Limb (tissue), 2 donors: ENCODE data around the gene BAHD1.

Experiments
- DNase-seq, 2 donors: peaks; one replicate each; pipeline ENCODE4 v3.0.0-alpha.2; 2016; ENCODE audit errors: extremely low spot score in 2 of 2

Gene BAHD1

DNA sequence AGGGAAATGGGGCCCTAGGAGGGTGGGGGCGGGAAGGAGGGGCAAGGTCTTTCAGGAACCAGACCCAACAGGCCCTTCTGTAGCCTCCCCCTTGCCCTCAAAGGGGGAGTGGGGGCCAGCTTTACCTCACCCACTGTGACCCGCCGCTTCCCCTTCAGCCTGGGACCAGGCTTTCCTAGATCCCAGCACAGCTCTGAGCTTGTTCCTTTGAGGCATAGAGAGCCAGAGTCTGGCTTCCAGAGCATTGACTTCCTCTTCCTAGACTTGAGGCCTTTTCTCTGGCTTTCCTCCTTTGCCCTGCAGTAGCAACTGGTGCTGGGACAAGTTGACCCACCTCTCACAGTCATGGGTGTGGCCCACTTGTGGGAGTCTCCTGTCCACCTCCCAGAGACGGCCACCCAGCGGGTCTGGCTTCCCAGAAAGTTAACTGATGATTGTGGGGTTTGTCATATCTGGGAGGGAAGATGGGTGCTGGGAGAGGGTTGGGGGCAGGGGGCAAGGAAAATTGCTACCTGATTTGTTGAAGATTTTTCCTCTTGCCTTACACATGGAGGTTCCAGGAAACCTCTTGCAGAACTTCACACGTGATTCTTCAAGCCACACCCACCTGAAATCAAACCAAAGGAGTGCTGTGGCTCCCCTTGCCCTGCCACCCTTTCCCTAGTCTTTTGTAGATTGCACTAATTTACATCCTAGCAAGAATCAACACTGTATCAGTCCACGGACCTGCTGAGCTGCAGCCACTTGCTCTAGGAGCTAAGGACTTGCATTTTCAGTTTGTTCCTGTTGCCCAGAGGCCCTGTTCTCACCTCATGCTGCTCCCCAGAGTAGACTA is 25.9 kb downstream of the BAHD1 start:
- DNase-seq: no peak

DNA sequence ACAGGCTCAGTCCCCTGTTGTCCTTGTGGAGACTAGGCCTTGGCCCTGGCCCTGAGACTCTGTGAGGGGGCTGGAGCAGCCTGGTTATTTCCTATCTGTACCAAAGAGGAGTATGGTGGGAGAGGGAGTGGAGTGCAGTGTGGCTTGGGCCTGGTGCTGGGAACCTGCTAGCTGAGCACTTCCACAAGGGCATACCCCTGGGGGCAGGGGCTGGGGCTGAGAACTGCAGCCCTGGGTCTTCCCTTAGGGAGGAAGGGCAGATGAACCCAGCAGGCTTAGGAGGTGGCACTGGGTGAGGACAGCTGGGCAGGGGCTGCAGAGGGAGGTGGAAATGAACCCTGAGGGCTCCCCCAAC is 26.5 kb downstream of the BAHD1 start:
- DNase-seq: no peak

DNA sequence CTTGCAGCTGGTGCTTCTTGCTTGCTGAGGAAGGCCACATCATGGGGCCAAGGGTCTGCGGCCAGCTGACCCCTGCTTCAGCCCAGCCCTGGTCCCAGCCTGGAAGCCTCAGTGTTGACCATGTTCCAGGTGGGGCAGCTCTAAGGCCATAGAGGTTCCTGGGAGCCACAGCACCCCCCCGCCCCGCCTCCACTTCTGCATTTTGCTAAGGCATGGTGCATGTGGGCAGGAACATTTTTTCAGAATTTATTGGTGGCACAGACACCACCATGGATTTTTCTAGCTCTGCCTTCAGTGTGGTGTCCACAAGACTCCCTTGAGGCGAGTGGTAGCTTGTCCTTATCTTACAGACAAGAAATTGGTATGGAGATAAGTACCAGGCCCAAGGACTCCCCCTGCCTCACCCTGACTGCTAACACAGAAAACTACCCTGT is 28.2 kb downstream of the BAHD1 start:
- no peak for DNase-seq

DNA sequence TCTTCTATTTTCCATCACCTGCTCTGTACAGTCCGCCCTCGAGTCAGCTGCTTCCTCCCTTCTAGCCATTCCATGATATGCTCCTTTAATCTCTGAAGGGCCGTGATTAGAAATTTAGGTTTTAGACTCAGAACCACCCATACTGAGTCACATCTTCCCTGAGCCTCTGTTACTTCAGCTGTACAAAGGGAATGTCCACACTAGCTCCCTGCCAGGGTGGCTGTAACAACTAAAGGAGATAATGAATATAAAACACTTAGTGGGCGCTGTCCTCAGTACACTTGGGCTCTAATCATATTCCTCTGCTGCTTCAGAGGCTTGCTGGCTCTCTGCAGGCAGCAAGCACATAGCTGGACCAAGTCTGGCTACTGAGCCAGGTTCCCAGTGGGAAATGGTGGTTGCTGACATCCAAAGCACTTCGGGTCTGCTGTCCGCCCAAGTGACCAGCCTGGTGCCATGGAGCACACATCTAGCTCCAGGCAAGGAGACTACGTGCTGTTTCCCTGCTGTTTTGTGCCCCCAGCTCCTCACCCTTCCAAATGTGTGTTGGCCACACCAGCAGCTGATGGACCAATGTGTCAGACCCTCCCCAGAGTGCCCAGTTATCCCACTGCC is 29.1 kb downstream of the BAHD1 start:
- no peak for DNase-seq

DNA sequence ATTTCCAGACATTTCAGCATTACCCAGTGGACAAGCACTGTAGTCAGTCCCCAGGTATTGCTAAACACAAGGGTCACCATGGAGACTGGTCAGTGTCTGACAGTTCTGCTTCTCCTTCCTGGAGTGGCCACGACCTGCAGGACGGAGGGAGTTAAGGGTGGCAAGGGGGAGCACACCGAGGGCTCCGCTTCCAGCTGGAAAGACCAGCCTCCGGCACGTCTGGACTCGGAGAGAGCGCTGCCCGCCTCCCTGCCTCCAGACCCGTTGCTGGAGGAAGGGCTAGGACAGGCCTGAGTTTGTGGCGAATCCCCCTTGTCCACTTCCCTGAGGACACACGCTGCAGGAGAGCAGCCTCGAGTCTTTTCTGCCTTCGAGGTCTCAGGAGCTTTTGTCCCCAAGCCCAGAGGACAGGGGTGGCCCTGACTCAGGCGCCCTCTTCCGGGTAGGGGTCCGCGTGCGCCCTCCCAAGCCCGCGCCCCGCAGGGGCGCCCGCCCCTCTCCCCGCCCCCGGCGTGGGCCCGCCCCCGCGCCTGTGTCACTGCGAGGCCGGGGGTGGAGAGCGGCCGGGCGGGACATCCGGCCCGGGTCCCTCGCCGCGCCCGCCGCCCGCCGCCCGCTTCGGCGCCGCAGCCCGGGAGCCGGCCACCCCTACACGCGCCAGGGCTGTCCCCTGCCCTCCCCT is 29.8 kb downstream of the BAHD1 start, which contains the start of gene CHST14:
Gene CHST14, plus strand, starts transcription at position 562 of the 682 bp plus-strand sequence. CDS start 230 bp downstream, outside the sequence.
- peak; percentile 53 to 86 for DNase-seq

DNA sequence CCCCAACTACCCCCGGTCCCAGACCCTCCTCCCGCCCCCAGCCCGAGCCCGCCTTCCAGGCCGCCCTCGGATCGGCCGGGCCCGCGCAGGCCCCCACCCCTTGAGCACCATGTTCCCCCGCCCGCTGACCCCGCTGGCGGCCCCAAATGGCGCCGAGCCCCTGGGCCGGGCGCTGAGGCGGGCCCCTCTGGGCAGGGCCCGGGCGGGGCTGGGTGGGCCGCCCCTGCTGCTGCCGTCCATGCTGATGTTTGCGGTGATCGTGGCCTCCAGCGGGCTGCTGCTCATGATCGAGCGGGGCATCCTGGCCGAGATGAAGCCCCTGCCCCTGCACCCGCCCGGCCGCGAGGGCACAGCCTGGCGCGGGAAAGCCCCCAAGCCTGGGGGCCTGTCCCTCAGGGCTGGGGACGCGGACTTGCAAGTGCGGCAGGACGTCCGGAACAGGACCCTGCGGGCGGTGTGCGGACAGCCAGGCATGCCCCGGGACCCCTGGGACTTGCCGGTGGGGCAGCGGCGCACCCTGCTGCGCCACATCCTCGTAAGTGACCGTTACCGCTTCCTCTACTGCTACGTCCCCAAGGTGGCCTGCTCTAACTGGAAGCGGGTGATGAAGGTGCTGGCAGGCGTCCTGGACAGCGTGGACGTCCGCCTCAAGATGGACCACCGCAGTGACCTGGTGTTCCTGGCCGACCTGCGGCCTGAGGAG is 30.5 kb downstream of the BAHD1 start:
- DNase-seq: peak in 1 of 2 donors; percentile 40

DNA sequence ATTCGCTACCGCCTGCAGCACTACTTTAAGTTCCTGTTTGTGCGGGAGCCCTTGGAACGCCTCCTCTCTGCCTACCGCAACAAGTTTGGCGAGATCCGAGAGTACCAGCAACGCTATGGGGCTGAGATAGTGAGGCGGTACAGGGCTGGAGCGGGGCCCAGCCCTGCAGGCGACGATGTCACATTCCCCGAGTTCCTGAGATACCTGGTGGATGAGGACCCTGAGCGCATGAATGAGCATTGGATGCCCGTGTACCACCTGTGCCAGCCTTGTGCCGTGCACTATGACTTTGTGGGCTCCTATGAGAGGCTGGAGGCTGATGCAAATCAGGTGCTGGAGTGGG is 31.0 kb downstream of the BAHD1 start:
- DNase-seq: no peak

DNA sequence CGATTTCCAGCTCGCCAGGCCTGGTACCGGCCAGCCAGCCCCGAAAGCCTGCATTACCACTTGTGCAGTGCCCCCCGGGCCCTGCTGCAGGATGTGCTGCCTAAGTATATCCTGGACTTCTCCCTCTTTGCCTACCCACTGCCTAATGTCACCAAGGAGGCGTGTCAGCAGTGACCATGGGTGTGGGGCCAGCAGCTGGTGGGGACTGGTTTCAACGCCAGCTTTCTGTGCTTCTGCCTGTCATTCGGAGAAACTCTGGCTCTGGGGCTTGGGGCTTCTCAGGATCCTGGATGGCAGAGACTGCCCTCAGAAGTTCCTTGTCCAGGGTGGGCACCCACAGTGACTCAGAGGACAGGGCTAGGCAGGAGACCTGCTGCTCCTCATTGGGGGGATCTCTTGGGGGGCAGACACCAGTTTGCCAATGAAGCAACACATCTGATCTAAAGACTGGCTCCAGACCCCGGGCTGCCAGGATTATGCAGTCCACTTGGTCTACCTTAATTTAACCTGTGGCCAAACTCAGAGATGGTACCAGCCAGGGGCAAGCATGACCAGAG is 31.5 kb downstream of the BAHD1 start:
- no peak for DNase-seq

DNA sequence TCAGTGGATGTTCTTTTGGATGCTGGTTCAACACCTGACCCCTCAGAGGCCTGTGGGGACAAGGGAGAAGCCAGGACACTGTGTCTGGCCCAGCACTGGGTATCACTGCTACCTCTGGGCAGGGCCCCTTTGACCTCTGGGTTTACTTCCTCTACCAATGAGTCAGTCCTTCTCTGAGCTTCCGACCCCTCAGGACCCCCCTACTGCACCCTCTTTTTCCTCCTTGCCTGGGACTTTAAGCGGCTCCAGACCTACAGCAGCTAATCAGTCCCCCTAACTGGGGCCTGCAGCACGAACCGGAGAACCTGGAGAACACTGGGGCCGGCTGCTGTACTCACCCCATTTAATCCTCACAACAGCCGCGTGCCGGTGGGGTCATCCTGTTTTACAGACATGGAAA is 33.8 kb downstream of the BAHD1 start:
- DNase-seq: no peak

DNA sequence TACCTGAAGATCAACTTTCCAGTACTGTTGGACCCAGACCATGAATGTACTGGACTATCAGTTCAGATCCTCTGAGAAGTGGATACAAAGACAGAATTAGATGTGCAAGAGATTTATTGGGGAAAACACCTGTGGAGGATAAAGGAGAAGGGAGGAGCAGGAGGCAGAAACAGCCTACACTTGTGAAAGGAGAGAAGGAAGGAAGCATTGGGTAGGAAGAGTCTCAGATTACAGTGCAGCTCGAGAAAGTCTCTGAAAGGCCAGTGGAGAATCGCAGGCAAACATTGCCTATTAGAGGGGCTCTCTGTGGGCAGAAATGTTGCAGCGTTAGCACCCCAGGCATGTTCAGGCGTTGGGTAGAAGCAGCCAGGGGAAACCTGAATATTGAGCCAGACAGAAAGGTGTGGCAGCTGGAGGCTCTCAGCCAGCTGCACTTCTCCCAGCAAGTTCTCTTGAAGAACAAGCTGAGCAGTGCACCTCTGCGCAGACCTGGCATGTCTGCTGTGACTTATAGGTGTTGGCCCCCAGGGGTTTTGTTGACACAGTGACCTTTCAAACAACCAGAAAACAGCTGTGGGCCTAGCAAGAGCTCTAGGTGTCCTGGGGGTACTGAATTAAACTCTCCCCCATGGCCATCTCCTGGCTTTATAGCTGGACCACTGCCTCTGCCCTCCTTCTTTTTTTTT is 37.0 kb downstream of the BAHD1 start:
- DNase-seq: no peak

DNA sequence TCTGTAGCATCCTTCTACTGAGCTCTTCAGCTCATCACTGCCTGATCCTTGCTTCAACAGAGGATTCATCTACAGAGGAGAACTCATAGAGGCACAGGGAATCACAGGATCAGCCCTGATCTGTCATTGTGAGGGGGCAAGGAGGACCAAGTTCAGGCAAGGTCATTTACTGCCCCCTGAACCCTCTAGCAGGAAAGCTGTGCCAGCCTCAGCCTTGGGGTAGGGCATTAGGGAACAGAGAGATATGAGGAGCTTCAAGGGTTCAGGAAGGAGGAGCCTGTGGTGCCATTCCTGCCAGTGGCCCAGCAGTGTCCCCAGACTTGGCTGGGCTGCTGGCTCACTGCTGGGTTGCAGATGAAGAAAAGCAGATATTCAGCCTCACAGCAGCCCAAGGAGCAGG is 38.3 kb downstream of the BAHD1 start:
- DNase-seq: no peak

DNA sequence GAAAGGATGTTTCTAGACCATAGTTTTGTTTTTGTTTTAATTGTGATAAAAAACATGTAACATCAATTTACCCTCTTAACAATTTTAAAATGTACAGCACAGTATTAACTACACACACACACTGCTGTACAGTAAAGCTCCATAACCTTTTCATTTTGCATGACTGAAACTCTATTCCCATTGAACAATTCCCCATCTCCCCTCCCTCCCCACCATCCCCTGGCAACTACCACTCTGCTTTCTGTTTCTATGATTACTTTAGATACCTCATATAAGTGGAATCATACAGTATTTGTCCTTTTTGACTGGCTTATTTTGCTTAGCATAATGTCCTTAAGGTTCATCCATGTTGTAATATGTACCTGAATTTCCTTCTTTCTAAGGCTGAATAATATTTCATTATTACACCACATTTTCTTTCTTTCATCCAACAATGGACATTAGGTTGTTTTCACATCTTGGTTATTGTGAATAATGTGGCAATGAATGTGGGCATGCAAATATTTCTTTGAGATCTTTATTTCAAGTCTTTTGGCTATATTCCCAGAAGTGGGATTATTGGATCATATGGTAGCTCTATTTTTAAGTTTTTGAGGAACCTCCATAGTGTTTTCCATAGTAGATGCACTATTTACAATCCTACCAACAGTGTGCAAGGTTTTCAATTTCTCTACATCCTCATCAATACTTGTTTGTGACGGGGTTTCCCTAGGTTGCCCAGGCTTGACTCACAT is 40.8 kb downstream of the BAHD1 start:
- DNase-seq: no peak

DNA sequence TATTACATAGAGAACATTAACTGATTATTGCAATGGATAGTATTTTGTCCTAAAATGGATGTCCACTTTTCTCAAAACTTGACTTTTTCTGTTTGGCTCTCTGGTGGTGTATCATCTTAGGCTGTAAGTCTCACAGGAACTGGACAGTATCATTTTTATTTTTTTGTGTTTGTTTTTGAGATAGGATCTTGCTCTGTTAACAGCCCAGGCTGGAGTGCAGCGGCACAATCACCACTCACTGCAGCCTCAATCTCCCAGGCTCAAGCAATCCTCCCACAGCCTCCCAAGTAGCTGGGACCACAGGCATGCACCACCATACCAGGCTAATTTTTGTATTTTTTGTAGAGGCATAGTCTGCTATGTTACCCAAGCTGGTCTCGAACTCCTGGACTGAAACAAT is 43.2 kb downstream of the BAHD1 start:
- DNase-seq: no peak

DNA sequence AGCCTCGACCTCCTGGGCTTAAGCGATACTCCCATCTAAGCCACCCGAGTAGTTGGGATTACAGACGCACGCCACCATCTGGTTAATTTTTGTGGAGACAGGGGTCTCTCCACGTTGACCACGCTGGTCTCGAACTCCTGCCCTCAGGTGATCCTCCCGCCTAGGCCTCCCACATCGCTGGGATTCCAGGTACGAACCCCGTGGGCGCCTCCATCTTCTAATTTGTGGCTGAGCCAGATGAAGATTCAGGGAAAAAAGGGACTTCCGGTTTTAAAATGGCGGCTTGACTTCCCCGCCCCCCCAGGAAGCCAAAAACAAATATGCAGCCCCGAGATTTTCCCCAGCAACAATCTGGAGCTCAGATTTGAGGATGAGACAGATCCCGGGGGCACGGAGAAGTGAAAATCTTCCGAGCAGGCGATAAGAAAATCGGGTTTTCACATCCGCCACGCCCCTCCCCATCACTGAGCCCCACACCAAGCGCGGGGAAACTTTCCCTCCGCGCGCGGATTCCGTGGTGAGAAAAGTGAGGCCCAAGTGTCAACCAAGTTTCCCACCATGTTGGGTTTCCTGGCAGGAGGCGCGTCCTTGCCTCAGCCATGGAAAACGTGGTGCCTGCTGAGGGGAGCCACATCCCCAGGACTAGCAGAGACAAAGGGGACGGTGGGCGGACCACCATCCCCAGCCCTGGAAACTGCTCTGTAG is 45.5 kb downstream of the BAHD1 start:
- no peak for DNase-seq

DNA sequence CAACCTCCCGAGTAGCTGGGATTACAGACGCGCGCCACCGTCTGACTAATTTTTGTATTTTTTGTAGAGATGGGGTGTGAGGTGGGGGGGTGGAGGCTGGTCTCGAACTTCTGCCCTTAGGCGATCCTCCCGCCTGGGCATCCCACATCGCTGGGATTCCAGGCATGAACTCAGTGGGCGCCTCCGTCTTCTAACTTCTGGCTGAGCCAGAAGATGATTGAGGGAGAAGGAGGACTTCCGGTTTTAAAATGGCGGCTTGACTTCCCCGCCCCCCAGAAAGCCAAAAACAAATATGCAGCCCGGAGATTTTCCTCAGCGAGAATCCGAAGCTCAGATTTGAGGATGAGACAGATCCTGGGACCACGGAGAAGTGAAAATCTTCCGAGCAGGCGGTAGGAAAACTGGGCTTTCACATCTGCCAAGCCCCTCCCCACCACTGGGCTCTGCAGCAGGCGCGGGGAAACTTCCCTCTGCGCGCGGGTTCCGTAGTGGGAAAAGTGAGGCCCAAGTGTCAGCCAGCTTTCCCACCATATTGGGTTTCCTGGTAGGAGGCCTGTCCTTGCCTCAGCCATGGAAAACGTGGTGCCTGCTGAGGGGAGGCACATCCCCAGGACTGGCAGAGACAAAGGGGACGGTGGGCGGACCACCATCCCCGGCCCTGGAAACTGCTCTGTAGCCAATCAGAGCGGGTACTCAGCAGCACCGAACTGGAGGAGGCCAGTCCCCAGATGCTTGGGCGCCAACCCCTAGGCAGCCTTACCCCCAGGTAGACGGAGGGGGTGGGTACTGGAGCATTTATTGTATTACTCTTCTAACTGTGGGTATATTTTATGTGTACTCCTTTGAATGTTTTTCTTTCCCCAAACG is 47.3 kb downstream of the BAHD1 start:
- DNase-seq: no peak

DNA sequence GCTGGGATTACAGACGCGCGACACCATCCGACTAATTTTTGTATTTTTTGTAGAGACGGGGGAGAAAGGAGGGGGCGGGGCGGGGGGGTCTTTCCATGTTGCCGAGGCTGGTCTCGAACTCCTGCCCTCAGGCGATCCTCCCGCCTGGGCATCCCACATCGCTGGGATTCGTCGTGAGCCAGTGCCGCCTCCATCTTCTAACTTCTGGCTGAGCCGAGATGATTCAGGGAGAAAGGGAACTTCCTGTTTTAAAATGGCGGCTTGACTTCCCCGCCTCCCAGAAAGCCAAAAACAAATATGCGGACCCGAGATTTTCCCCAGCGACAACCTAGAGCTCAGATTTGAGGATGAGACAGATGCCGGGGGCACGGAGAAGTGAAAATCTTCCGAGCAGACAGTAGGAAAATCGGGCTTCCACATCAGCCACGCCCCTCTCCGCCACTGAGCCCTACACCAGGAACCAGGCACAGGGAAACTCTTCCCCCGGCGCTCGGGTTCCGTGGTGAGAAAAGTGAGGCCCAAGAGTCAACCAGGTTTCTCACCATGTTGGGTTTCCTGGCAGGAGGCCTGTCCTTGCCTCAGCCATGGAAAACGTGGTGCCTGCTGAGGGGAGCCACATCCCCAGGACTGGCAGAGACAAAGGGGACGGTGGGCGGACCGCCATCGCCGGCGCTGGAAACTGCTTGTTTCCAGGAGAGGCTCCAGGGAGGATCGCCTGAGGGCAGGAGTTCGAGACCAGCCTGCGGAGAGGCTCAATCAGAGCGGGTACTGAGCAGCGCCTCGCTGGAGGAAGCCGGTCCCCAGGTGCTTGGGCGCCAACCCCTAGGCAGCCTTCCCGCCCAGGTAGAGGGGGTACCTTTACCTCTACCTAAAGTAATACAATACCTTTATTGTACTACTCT is 48.8 kb downstream of the BAHD1 start:
- DNase-seq: no peak

DNA sequence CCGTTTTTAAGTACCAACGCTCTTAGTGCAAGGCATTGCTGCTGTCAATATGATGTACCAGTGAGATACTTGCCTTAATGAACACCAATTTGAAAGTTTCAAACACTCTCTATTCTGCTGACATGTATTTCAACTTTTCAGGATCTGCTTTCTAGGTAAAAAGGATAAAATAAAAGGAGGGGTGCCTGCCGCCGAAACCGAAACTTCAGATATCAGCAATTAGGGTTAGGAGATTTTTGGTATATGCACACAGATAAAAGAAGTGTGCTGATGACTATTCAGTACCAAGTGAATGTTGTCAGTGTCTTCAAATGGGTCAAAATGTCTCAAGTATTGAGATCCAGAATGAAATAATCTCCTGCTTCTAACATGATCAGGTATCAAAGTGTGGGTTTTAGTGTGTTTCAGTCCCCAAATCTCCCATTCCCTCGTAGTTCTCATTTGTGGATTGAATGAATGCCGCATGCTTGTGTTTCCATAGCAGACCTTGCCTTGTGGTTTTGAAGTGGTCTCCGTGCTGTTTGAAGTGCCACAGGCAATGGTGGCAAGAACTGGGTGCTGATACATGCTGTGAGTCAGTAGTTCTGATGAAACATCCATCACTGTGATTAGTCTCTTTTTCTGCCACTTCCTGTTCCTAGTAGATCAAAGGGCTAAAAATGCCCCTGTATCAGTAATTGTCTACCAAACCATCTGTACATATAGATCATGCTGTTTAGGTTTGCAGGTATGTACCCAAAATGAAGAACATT is 52.5 kb downstream of the BAHD1 start:
- DNase-seq: no peak
